HEK293 (cell line): ENCODE measurements around the gene MMP28.

Experiments used
- ATF2 ChIP-seq: fragments of 450-650 bp; formaldehyde crosslinking; IDR thresholded peaks from 2 replicates; pipeline ENCODE4 v1.5.1; 2016; ENCODE audit warnings: missing biosample characterization, missing genetic modification characterization, low read depth
- CTCF ChIP-seq: fragments of 450-650 bp; formaldehyde crosslinking; IDR thresholded peaks from 2 replicates; pipeline ENCODE4 v1.5.1; 2016; ENCODE audit warnings: missing biosample characterization, missing genetic modification characterization
- ZNF121 ChIP-seq: fragments of 450-650 bp; formaldehyde crosslinking; IDR thresholded peaks from 2 replicates; pipeline ENCODE4 v1.5.1; 2016; ENCODE audit warnings: missing biosample characterization, missing genetic modification characterization
- ZNF16 ChIP-seq: fragments of 450-650 bp; formaldehyde crosslinking; IDR thresholded peaks from 2 replicates; pipeline ENCODE4 v1.5.1; 2016; ENCODE audit warnings: low read depth, missing biosample characterization, missing genetic modification characterization
- ZNF473 ChIP-seq: fragments of 450-650 bp; formaldehyde crosslinking; IDR thresholded peaks from 2 replicates; pipeline ENCODE4 v1.5.1; 2017; ENCODE audit warnings: missing biosample characterization, missing genetic modification characterization
- ZNF670 ChIP-seq: fragments of 450-650 bp; formaldehyde crosslinking; IDR thresholded peaks from 2 replicates; pipeline ENCODE4 v1.5.1; 2016; ENCODE audit warnings: missing biosample characterization, missing genetic modification characterization, low read depth

DNA sequence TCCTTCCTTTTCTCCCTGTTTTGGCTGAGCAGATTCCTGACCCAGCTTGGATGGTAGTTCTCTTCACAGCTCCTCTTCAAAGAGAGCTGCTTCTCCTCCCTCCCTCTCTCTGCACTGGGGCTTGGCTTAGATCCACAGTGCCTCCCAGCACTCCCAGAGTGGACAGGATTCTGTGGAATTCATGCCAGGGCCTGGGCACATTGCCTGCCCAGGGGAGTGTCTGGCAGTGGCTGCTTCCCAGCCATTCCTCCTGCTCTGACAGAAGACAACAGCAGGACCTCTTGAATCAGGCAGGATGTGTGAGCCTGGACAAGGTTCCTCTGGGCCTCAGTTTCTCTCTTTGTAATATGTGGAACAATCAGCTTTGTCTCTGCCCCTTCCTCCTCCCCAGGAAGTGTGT, 4.5 kb upstream of the MMP28 start:
- TF ChIP-seq ZNF670 (tag by site-specific recombination) (no peak), CTCF (no peak), ZNF16 (tag by site-specific recombination) (no peak), ZNF473 (tag by site-specific recombination) (no peak), ATF2 (tag by site-specific recombination) (no peak), ZNF121 (tag by site-specific recombination) (no peak)
